HepG2 (cell line): Measurements from ENCODE around the gene TTC9. TPM values are rescaled to one million over a fixed set of nuclear protein-coding genes. Genes with fewer than 3 reads are reported as not detected.

Source experiments
- ATAC-seq: fragments of 200-7000 bp; cut with Tn5 transposase; 3 replicates; pipeline ENCODE4 v1.9.1; 2020; ENCODE audit warnings: mild to moderate bottlenecking, moderate library complexity
- BruUV-seq: library from RNA; stranded (reverse); fragments of 400-500 nt; replicated peaks from 2 replicates; lab custom pipeline; 2021; lab: Mats Ljungman, UMichigan
- CTCF ChIA-PET: fragments of 300-600 bp; formaldehyde crosslinking; extraction: SDS; loops from one replicate; lab custom pipeline; 2021; ENCODE audit warnings: low total read pairs, inconsistent platforms, low intra/inter-chr PET ratio; lab: Yijun Ruan, JAX
- POLR2A ChIA-PET: fragments of 350-600 bp; sonication (Branson Sonifier 250); formaldehyde crosslinking; loops from one replicate; lab custom pipeline; 2020; ENCODE audit warnings: antibody characterized with exemption, inconsistent platforms; lab: Yijun Ruan, JAX
- DNase-seq: peaks from one replicate; pipeline ENCODE4 v3.0.0-alpha.2; 2015; ENCODE audit warnings: low spot score
- FAIRE-seq: peaks from 3 replicates; lab custom pipeline; 2011; peaks lifted over from hg19 to GRCh38; lab: Jason Lieb, UNC
- H2AFZ ChIP-seq: one replicate; pipeline ENCODE4 v1.6.1; 2011; ENCODE audit warnings: low read length, inconsistent platforms
- H3K27ac ChIP-seq: fragments of 300-600 bp; 3 replicates; pipeline ENCODE4 v1.8.0; 2011; ENCODE audit warnings: mixed run types, mild to moderate bottlenecking, mixed read lengths, low read length, inconsistent platforms; ENCODE audit not compliant: insufficient read depth; ENCODE audit errors: extremely low read length
- H3K27me3 ChIP-seq, 2 experiments: fragments of 200-600 bp in 1 of 2; 2 replicates in 1 of 2; 3 replicates in 1 of 2; pipeline versions ENCODE4 v1.6.0 to v1.8.0; 2011; ENCODE audit warnings: low read length in 2 of 2, mild to moderate bottlenecking in 2 of 2, moderate library complexity in 2 of 2, inconsistent platforms in 1 of 2; ENCODE audit not compliant: insufficient read depth in 2 of 2, control insufficient read depth in 1 of 2
- H3K36me3 ChIP-seq, 2 experiments: fragments of 200-600 bp in 1 of 2; replicated peaks in 1 of 2; 2 replicates in 1 of 2; 3 replicates in 1 of 2; pipeline versions ENCODE4 v1.5.1 to v1.8.0; 2011; ENCODE audit warnings: low read length in 2 of 2, inconsistent platforms in 1 of 2; ENCODE audit not compliant: insufficient read depth in 2 of 2, control insufficient read depth in 1 of 2
- H3K4me1 ChIP-seq: 2 replicates; pipeline ENCODE4 v1.5.1; 2012; ENCODE audit warnings: low read length, inconsistent platforms; ENCODE audit not compliant: insufficient read depth
- H3K4me2 ChIP-seq: 2 replicates; pipeline ENCODE4 v1.6.0; 2011; ENCODE audit warnings: low read depth, low read length, inconsistent platforms
- H3K4me3 ChIP-seq, 3 experiments: fragments of 200-600 bp in 1 of 3; sonication (generic), shearing (Covaris generic) in 1 of 3; replicated peaks in 1 of 3; 2 replicates each; pipeline ENCODE4 v1.5.1; 2011 to 2016; ENCODE audit warnings: low read length in 3 of 3, inconsistent platforms in 2 of 3, low read depth in 2 of 3, mild to moderate bottlenecking in 2 of 3, control low read depth in 1 of 3, mixed read lengths in 1 of 3; ENCODE audit not compliant: insufficient read depth in 1 of 3
- H3K79me2 ChIP-seq: one replicate; pipeline ENCODE4 v1.6.1; 2011; ENCODE audit warnings: low read length, inconsistent platforms; ENCODE audit not compliant: insufficient read depth
- H3K9ac ChIP-seq: 2 replicates; pipeline ENCODE4 v1.6.0; 2011; ENCODE audit warnings: mild to moderate bottlenecking, low read depth, low read length, inconsistent platforms; ENCODE audit not compliant: insufficient read depth
- H3K9me3 ChIP-seq: 2 replicates; pipeline ENCODE4 v1.5.1; 2012; ENCODE audit warnings: mild to moderate bottlenecking, low read length
- H4K20me1 ChIP-seq: 2 replicates; pipeline ENCODE4 v1.6.0; 2011; ENCODE audit warnings: inconsistent platforms, mild to moderate bottlenecking, low read length, moderate library complexity; ENCODE audit not compliant: insufficient read depth
- MAFF ChIP-seq: IDR thresholded peaks from 2 replicates; pipeline ENCODE4 v1.6.1; 2011; ENCODE audit warnings: low read depth, low read length, improper control_type of control experiment
- MAFK ChIP-seq, 2 experiments: IDR thresholded peaks in 1 of 2; conservative IDR thresholded peaks in 1 of 2; 2 replicates each; pipeline ENCODE4 v1.6.1; 2011; ENCODE audit warnings: improper control_type of control experiment in 2 of 2, low read length in 2 of 2
- PAXIP1 ChIP-seq: sonication (generic); formaldehyde crosslinking; conservative IDR thresholded peaks from 2 replicates; pipeline ENCODE4 v1.4.0; 2020; ENCODE audit warnings: mild to moderate bottlenecking, missing genetic modification reagents, moderate library complexity
- RFXANK ChIP-seq: IDR thresholded peaks from 2 replicates; pipeline ENCODE4 v1.6.1; 2016
- SMARCC2 ChIP-seq: fragments of 450-650 bp; IDR thresholded peaks from 2 replicates; pipeline ENCODE4 v1.6.1; 2017; ENCODE audit warnings: antibody characterized with exemption, mild to moderate bottlenecking
- ZFAT ChIP-seq: sonication (generic); formaldehyde crosslinking; conservative IDR thresholded peaks from 2 replicates; pipeline ENCODE4 v1.8.1; 2023; ENCODE audit warnings: missing genetic modification reagents, inconsistent platforms
- WGBS: methylation state at CpG from one replicate; pipeline ENCODE4 v1.1.6; 2017; ENCODE audit warnings: low lambda C conversion rate; 5-methylcytosine and 5-hydroxymethylcytosine counted together
- in situ Hi-C: cut with HindIII; loops from 2 replicates; pipeline ENCODE4 v1.10.0; 2017; ENCODE audit warnings: low pct_unique_long_range_greater_than_20kb; ENCODE audit not compliant: extremely low pct_ligation_motif_present
- intact Hi-C: fragments of 100-400 bp; cut with micrococcal nuclease; formaldehyde crosslinking; loops from one replicate; pipeline ENCODE4 v1.10.0; 2022; ENCODE audit not compliant: unreplicated experiment
- polyA plus RNA-seq, 8 experiments: library from polyadenylated mRNA; depleted of rRNA in 3 of 8; stranded (reverse) in 7 of 8; unstranded in 1 of 8; fragments of >200 nt; fragmentation: Illumina TruSeq in 4 of 8; extraction: Trizol in 4 of 8; gene quantifications; 2 replicates each; pipeline versions ENCODE4 v1.2.1 to v1.2.3, GENCODE V29; 2011 to 2016; ENCODE audit warnings: low read depth in 4 of 8, missing spikeins in 1 of 8, mixed read lengths in 1 of 8; ENCODE audit not compliant: insufficient read depth in 1 of 8
- total RNA-seq, 5 experiments: library from RNA; depleted of rRNA; stranded (reverse); fragments of >200 nt; fragmentation: Illumina TruSeq; extraction: Trizol; gene quantifications; 2 replicates each; pipeline ENCODE4 v1.2.3, GENCODE V29; 2016; ENCODE audit warnings: low read depth in 1 of 5

Gene TTC9
- total and polyA plus RNA-seq, 2 of the 13 experiments (the other 11 are each of a cell fraction or from before 2014, with no cell fraction given) = 0.13 to 0.30 TPM

GRCh38 chr14:70685474-70686197 is 43.9 kb downstream of the TTC9 start:
- TF ChIP-seq MAFF (peak; percentile 43; the same call in 1 of the 2 replicates), PAXIP1 (no peak), RFXANK (no peak), SMARCC2 (no peak), MAFK (conservative IDR thresholded peaks at IDR 0.05 in 1 of 2, IDR thresholded peaks at IDR 0.05 in 1 of 2; ENCODE audit: low read length in 2 of 2) (peak in 1 of 2 experiments; percentile 9; a peak in 2 of 4 replicates), ZFAT (no peak)
- H3K36me3 ChIP-seq = no peaks in the 10 kb centered on the region
- CTCF ChIA-PET = no interaction called here

More at GRCh38 chr14:70685474-70686197, 43.9 kb downstream of the TTC9 start:
- no peaks in the 10 kb centered on the region for H4K20me1 ChIP-seq
- H3K4me3 ChIP-seq = no peak overlapping the region
- 65% methylated on average over 7 of the region's 7 CpGs for WGBS
- no peaks in the 10 kb centered on the region for H3K79me2 ChIP-seq
- no peak overlapping the region for H3K9ac ChIP-seq
- H3K9me3 ChIP-seq = no peaks in the 10 kb centered on the region
- H3K4me2 ChIP-seq = no peak overlapping the region
- peaks cover 8% of the 10 kb centered on the region; the same call in 1 of the 2 replicates for H3K4me1 ChIP-seq
- in situ Hi-C loops (no loop called here), intact Hi-C loops (no loop called here)
- no peak overlapping the region for H2AFZ ChIP-seq
- ATAC-seq (no peak), DNase-seq (no peak), FAIRE-seq (no peak)
- no TSS peak for BruUV-seq
- POLR2A ChIA-PET = no interaction called here
- no peak overlapping the region for H3K27ac ChIP-seq
- peaks cover 0 to 3% of the 10 kb centered on the region in 2 experiments; a peak in 2 of 5 replicates for H3K27me3 ChIP-seq
